Measurements from ENCODE around the gene NBEAL2. TPM values are rescaled to one million over a fixed set of nuclear protein-coding genes. Genes with fewer than 3 reads are reported as not detected.
"Not testable (repeated sequence)": the region's sequence is repeated elsewhere in the genome, so short reads cannot be mapped to it uniquely, and the experiment has no call there.

The NBEAL2 gene
- total RNA-seq, 2 experiments from 2014 or later: 79.6 to 82.9 TPM

DNA sequence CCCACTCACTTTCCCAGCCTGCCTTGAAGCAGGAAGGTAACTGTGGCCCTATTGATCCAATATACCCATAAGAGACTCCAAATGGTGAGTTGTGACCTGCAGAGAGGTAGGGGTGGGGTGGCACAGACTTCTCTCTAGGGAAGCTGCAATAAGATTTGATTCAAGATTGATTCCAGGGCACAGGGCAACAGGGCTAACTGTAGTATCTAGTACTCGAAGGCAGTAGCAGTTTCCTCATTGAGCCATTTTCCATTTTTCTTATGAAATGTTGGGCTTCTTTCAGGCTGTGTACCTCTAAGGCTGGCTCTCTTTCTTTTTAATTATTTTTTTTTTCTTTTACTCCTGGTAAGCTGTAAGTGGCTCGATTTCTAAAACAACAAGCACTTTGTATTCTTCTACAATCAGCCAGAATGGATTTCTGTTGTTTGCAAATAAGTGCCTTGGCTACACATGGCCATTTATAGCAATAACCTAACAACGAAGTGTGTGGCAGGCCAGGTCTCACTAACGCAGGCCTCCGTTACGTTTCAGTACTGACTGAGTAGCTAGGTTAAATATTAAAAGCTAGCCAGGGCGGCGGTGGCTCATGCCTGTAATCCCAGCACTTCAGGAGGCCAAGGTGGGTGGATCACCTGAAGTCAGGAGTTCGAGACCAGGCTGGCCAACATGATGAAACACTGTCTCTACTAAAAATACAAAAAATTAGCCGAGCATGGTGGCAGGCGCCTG is 22.2 kb upstream of the NBEAL2 start:
- ChIA-PET POLR2A (interaction anchor here (0.7 kb wide), 1 partner anchor 1168 kb away, joined by 7 read pairs; no protein-coding TSS in a partner anchor), CTCF (interaction anchor here (1.1 kb wide), 1 partner anchor 10 kb away, joined by 7 read pairs; no protein-coding TSS in a partner anchor)

- CTCF ChIA-PET: interaction anchor here (1.0 to 1.9 kb wide), 5 partner anchors 12 to 366 kb away, joined by 3 to 11 read pairs (median 4); no protein-coding TSS in a partner anchor
- POLR2A ChIA-PET: interaction anchor here (0.9 to 2.5 kb wide), 6 partner anchors 11 to 324 kb away, joined by 3 to 12 read pairs (median 6); partner anchors contain the start of genes CCDC12, KIF9, KLHL18 and NBEAL2
These were observed 20.9 kb upstream of the NBEAL2 start for GRCh38 chr3:46958467-46959160.

- ChIA-PET CTCF (interaction anchor here (0.8 to 1.9 kb wide), 5 partner anchors 12 to 365 kb away, joined by 3 to 11 read pairs (median 5); no protein-coding TSS in a partner anchor), POLR2A (interaction anchor here (0.9 to 2.5 kb wide), 6 partner anchors 12 to 324 kb away, joined by 3 to 12 read pairs (median 6); partner anchors contain the start of genes CCDC12, KIF9, KLHL18 and NBEAL2)
These were observed 20.3 kb upstream of the NBEAL2 start for GRCh38 chr3:46959161-46959511.

GRCh38 chr3:46960081-46960701 is 19.3 kb upstream of the NBEAL2 start:
- POLR2A ChIA-PET: interaction anchor here (2.0 to 2.5 kb wide), 2 partner anchors 13 to 17 kb away, joined by 9 to 12 read pairs; partner anchors contain the start of gene CCDC12
- CTCF ChIA-PET: interaction anchor here (0.8 to 1.9 kb wide), 5 partner anchors 13 to 38 kb away, joined by 3 to 11 read pairs (median 5); partner anchors contain the start of gene NBEAL2

DNA sequence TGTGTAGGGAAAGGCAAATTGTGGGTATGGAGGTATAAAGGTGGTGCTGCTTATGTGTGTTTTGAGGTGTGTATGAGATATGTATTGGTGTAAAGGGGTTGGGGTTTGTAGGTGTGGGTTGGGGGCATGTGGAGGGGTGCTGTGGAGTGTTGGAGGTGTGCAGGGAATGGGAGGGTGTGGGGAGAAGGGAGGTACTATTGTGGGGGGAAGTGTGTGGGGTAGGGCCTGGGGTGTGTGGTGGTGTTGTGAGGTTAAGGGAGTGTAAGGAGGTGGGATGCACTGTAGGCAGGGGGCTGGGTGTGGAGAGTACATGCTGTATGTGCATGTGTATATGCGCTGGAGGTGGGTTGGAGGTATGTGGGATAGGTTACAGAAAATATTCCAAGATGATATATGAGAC is 18.6 kb upstream of the NBEAL2 start:
- ChIA-PET POLR2A (no interaction called here), CTCF (interaction anchor here (1.5 kb wide), 1 partner anchor 19 kb away, joined by 3 read pairs; the partner anchor contains the start of gene NBEAL2)

GRCh38 chr3:46962427-46962826 is 17.0 kb upstream of the NBEAL2 start:
- POLR2A ChIA-PET: no interaction called here

GRCh38 chr3:46962990-46963389 is 16.5 kb upstream of the NBEAL2 start:
- CTCF ChIA-PET: no interaction called here
- POLR2A ChIA-PET: no interaction called here

More at GRCh38 chr3:46962427-46962826, 17.0 kb upstream of the NBEAL2 start:
- CTCF ChIA-PET: interaction anchor here (0.7 kb wide), 1 partner anchor 45 kb away, joined by 4 read pairs; no protein-coding TSS in a partner anchor

DNA sequence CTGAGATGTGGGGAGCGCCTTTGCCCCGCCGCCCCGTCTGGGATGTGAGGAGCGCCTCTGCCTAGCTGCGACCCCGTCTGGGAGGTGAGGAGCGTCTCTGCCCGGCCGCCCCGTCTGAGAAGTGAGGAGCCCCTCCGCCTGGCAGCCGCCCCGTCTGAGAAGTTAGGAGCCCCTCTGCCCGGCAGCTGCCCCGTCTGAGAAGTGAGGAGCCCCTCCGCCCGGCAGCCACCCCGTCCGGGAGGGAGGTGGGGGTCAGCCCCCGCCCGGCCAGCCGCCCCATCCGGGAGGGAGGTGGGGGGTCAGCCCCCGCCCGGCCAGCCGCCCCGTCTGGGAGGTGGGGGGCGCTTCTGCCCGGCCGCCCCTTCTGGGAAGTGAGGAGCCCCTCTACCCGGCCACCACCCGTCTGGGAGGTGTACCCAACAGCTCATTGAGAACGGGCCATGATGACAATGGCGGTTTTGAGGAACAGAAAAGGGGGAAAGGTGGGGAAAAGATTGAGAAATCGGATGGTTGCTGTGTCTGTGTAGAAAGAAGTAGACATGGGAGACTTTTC is 15.4 kb upstream of the NBEAL2 start:
- CTCF ChIA-PET: interaction anchor here (0.5 kb wide), 1 partner anchor 12 kb away, joined by 3 read pairs; no protein-coding TSS in a partner anchor
- POLR2A ChIA-PET: not testable (repeated sequence)

DNA sequence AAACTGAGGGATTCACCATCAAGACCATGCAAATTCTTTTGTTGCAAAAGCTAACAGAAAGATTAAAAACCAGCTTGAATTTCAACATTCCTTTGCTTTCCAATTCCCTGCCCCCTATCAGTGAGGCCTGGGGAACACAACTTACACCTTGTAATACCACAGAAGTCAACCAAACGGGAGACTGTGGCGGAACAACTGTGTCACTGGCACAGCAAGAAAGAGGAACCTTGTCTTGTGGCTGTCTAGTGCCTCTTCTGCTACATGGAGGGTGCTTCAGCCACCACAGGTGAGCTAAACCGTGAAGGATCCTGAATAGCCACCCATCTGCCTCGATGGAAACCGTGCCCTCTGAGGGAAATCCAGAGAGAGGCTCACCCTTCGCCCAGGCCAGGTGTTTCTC is 14.3 kb upstream of the NBEAL2 start:
- POLR2A ChIA-PET: no interaction called here
- CTCF ChIA-PET: no interaction called here

GRCh38 chr3:46966811-46967210 is 12.7 kb upstream of the NBEAL2 start:
- CTCF ChIA-PET: interaction anchor here (0.6 kb wide), 1 partner anchor 54 kb away, joined by 3 read pairs; no protein-coding TSS in a partner anchor
- POLR2A ChIA-PET: interaction anchor here (1.0 kb wide), 2 partner anchors 13 to 19 kb away, joined by 3 to 4 read pairs; partner anchors contain the start of gene NBEAL2

- ChIA-PET POLR2A (no interaction called here), CTCF (no interaction called here)
These were observed 10.6 kb upstream of the NBEAL2 start for GRCh38 chr3:46968783-46969428.

DNA sequence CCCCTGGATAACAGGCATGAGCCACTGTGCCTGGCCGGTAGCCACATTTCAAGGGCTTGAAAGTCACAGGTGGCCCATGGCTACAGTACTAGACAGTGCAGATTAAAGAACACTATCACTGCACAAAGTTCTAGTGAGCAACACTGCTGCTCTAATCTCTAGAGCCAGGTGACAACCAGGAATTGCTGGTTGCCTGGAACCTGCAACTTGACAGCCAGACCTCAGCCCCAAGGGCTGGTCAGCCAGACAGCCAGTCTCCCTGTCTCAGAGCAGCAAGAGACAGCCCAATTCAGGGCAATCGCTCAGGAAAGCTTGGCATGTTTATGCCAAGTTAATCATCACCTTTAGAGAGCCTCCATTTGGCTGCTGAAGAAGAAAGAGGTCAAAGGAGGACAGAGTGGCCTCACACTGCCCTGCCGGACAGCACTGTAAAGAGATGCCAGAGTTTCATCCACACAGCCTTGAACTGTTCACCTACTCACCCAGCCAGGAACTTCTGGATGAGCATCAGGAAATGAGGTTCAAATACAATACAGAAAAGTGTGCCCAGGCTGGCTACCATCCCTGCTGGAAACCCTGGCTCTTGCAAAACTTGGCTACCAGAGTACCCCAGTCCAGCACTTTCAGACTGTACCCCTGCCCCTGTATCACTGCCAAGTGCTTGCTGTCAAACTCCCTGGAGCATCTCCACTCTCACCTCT is 8.9 kb upstream of the NBEAL2 start:
- ChIA-PET CTCF (interaction anchor here (0.7 kb wide), 1 partner anchor 9 kb away, joined by 3 read pairs; no protein-coding TSS in a partner anchor), POLR2A (interaction anchor here (1.0 kb wide), 1 partner anchor 9 kb away, joined by 3 read pairs; the partner anchor contains the start of gene NBEAL2)

GRCh38 chr3:46971151-46971550 is 8.3 kb upstream of the NBEAL2 start:
- ChIA-PET CTCF (no interaction called here), POLR2A (interaction anchor here (1.0 kb wide), 1 partner anchor 9 kb away, joined by 3 read pairs; the partner anchor contains the start of gene NBEAL2)

GRCh38 chr3:46971742-46972141 is 7.7 kb upstream of the NBEAL2 start:
- CTCF ChIA-PET: no interaction called here

GRCh38 chr3:46972396-46972795 is 7.1 kb upstream of the NBEAL2 start:
- POLR2A ChIA-PET: no interaction called here
- CTCF ChIA-PET: no interaction called here

More at GRCh38 chr3:46971742-46972141, 7.7 kb upstream of the NBEAL2 start:
- POLR2A ChIA-PET: interaction anchor here (1.0 kb wide), 1 partner anchor 8 kb away, joined by 3 read pairs; the partner anchor contains the start of gene NBEAL2

- ChIA-PET CTCF (no interaction called here), POLR2A (interaction anchor here (0.7 kb wide), 1 partner anchor 13 kb away, joined by 4 read pairs; no protein-coding TSS in a partner anchor)
These were observed 4.9 kb upstream of the NBEAL2 start for GRCh38 chr3:46974421-46975171.
